Daoy (cell line): Measurements from ENCODE around the gene ERI2. TPM values are rescaled to one million over a fixed set of nuclear protein-coding genes. Genes with fewer than 3 reads are reported as not detected.

ENCODE experiments used
- DNase-seq: peaks from one replicate; pipeline ENCODE4 v3.0.0-alpha.2; 2015; ENCODE audit warnings: low read depth
- total RNA-seq: library from RNA; depleted of rRNA; stranded (reverse); fragments of >200 nt; shearing (Covaris generic); gene quantifications from 2 replicates; pipeline ENCODE4 v1.2.3, GENCODE V29; 2014; rRNA removed

The ERI2 gene, protein sequence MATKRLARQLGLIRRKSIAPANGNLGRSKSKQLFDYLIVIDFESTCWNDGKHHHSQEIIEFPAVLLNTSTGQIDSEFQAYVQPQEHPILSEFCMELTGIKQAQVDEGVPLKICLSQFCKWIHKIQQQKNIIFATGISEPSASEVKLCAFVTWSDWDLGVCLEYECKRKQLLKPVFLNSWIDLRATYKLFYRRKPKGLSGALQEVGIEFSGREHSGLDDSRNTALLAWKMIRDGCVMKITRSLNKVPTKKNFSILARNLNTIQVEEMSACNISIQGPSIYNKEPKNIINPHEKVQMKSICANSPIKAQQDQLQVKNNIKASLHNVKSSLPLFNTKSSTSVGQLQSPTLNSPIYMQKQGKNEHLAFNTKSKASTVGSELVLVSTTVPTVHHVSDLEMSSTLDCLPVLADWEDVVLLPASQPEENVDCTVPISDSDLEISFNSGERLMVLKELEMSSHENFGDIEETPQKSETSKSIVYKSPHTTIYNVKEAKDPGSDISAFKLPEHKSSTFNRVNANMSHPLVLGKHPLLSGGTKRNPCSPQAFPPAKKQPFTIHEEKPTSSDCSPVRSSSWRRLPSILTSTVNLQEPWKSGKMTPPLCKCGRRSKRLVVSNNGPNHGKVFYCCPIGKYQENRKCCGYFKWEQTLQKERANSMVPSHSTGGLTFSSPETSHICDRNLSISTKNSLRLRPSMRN
- 20.2 and 20.5 TPM in 2 replicates for total RNA-seq

DNA sequence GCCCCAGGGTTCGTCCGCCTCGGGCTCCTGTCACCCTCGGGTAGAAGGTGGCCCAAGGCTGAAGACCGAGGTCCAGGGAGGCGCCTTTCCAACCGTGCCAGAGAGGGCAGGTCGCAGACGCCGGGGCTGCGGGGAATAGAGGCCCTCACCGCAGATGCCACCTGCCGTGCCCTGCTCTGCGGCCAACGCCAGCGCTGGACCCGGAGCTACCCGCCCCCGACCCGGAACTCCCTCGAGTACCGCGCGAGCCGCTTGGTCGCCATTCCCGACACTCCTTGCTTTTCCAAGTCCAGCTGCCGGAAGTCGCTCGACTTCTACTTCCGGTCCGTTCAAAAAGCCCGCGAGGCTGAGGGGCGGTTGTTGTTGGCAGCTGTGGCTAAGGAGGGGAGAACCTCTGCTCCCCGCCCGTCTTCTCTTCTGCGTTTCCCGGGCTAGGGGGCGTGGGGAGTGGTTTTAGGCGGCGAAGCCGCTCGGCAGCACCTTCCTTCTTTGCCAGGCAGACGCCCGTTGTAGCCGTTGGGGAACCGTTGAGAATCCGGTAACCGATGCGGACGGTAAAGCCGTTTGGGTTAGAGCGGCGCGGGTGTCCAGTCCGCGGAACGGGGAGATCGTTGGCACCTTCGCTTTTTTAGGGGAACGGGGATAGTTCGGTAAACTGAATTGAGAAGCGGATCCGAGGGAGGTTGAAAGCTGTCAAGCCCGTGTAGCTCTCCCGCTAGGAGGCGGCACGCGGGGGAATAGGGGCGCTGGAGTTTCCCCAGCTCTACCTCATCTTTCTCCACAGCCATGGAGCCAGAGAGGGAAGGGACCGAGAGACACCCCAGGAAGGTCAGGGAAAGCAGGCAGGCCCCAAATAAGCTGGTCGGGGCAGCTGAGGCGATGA, at the start of gene ERI2, which contains the start of gene REXO5:
TSS of gene ERI2 (minus strand) at position 305 of the 883 bp plus-strand sequence. CDS start at position 263, 42 bp downstream.
TSS of gene REXO5 (plus strand) at position 360 of the 883 bp plus-strand sequence. CDS start at position 787, 427 bp downstream.
- peak; percentile 96 for DNase-seq

DNA sequence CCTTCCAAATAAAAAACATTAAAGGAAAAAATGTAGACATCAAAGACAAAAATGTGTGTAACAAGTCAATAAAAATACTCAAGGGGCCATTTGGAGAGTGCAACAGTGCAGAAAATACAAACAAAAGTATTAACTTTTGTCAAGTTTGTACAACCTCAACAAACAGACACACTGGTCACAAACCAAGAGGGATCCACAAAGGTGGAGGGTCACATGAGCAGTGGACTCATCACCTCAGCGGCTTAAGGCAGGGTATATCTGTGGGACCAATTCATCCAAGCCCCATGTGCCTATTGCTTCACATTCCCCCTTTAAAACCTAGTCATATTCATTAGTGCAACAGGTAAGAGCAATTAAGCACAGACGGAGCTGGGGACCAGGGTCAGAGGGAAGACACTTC, 48.7 kb upstream of the ERI2 start:
- DNase-seq, result no peak

DNA sequence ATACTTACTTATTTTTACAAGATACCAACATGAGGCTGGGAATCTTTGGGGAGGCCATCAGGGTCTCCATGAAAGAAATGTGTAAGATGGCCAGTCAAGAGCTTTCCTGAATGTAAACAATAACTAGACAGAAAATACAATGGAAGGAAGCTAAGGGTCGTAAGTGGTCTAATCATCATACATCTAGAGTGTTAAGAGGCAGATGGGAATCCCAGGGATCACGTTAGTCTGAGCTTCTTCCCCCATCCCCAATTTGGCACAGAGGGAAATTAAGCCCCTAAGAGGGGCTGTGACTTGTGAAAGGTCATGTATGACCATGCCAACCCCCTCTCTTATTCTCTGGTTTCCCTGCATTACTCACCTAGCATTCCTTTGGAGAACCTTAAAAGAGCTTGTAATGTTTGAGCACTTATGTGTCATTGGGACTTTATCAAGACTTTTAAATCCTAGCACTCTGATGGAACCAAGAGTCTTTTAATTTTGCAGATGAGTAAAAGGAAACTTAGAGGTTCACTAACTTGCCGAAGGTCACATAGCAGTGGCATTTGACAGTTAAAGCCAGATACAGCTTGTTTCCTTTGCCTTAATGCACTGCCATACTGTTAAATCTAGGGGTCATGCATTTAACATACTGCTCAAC, 47.8 kb upstream of the ERI2 start:
- DNase-seq, result no peak

DNA sequence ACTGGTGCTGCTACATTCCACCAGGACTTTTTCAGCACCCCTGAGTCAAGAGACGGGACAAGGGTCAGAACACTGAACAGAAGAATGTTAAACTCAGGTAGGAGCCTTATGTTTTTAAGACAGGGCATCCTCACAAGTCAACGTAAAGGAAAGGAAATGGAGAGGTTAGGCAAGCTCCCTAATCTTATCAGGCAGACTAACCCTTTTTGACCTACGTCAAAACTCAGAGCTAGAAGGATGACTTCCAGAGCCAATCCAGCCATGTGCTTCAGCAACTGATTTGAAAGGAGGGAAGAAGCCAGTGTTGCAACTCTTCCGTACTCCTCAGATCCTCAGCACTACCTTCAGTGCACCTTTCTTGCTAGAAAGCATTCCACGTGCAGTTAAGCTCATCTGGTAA, 46.9 kb upstream of the ERI2 start:
- DNase-seq, result no peak

DNA sequence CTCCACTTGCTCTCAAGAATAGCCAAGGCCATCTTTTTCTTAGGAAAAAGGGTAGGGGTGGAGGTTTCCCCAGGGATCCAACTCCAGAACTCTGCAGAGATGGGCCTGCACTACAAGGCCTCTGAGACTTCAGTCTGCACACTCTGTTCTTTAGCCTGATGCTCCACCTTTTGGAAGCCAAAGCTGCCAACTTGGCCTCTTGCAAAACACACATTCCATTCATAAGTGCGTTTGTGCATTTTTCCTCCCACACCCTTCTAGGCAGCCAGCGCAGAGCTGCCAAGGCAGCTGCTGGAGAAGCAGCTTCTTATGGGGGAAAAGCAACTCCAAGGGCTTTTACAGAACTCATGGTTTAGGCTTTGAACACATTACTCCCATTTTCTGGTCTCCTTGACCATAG, 45.3 kb upstream of the ERI2 start:
- peak; percentile 55 for DNase-seq

DNA sequence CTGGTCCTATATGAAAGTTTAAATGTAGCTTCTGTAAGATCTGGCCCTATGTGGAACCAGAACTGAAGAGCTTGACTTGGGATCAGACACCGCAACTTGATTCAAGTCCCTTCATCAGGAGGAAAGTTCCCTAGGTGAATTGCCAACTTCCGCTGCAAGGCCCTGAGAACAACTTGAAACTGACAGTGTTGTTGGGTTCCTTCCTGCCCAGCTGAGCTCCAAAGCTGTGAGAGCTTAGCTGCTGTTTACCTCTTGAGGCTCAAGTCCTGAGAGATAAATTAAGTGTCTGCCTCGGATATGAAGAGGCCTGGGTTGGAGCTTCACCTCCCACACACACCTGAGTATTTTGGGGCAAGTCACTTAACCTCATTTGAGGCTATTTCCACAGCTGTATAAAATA, 44.7 kb upstream of the ERI2 start:
- DNase-seq, result no peak

DNA sequence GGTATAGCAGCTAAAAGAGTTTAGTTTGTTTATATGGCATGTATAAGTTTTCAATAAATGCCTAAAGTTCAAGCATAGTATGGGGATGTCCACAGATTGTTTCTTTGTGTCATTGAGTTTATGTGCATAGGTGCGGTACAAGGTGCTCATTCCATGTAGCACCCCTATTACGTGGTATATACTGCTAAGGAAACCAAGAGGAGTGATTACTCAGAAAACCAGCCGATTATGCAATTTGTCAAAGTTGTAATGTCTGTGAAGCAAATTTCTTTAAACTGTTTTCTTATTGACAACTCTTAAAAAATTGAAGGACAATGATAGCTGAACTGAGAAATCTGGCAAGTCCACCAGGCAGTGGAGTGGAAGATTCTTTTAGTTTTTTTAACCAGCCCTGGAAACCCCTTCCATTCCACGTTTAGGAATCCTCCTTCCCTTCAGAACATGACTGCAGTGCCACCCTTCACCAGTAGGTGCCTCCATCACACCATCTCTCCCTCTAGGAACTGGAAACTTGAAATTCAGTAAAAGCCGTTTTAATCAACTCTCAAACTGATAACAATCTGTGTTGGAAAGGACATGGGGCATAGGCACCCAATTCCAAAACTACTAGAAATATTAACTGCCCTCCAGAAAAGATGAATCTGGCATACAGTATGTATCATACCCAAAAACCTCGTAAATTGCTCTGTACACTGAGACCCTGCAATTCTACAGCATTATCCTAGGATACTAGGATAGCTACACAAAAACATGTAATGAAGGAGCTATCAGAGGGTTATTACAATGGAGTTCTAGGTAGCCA, 43.5 kb upstream of the ERI2 start:
- peak; percentile 62 for DNase-seq

DNA sequence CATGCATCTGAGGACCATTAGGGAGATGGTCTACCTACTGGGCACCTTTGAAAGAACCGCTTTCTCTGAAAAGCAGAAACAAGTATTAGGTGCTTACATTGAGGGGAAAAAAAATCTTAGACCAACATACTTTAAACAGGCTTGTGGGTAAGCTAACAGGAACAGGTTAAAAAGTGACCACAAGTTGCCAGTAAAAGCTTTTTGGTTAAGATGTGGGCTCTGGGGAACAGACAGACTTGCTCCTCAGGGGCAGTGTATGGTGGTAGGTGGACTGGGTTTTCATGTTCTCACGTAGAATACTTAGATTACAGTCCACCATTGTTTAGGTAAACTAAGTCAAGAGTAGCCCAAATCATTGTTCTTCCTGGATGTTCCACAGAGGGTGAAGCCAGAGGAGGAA, 41.3 kb upstream of the ERI2 start:
- DNase-seq, result no peak

DNA sequence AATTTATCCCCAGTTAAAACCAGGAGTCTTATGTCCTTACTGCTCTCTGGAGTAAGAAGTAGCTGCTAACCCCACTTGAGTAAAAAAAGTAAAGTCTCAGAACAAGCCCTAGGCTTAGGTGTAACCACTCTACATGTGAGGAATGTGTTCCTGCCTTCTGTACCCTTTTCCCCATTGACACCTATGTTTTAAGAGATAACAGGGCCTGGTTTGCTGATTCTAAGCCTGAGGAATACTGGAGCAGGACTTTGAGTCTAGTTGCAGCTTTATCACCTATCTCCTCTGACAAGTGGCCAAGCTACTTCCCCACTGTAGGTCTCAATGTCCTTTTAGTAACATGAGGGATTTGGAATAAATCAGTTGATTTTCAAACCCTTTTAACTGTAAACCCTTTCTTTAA, 40.3 kb upstream of the ERI2 start:
- DNase-seq, result no peak

DNA sequence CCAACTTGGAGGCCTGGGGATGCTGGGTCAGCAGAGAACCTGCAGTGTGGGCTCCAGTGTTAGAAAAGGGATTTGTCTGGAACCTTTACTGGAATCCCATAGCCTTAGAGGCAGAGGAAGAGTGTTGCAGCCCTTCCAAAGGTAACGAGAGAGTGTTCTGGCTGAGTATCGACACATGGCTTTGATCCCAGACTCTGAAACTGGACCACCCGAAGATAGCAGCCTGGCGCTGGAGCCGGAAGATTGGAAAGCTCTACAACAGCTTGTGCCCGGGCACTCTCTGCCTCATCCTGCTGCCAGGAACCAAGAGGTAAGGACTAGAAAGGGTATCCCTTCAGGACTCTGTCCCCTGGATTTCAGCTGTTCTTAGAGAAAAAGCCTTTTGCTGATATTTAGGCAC, 39.8 kb upstream of the ERI2 start:
- DNase-seq, result no peak

DNA sequence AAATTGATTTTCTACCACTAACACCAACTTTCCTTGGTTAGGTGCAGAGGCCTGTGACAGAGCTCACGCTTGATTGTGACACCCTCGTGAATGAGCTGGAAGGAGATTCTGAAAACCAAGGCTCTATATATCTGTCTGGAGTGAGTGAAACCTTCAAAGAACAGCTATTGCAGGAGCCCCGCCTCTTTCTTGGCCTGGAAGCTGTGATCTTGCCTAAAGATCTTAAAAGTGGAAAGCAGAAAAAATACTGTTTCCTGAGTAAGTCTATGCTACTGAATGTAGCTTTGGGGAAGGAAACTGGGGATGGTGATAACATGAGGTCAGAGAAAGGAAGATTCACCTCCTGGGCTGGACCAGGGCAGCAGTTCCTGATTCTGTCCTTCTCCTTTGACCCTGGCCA, 38.3 kb upstream of the ERI2 start:
- DNase-seq, result no peak

DNA sequence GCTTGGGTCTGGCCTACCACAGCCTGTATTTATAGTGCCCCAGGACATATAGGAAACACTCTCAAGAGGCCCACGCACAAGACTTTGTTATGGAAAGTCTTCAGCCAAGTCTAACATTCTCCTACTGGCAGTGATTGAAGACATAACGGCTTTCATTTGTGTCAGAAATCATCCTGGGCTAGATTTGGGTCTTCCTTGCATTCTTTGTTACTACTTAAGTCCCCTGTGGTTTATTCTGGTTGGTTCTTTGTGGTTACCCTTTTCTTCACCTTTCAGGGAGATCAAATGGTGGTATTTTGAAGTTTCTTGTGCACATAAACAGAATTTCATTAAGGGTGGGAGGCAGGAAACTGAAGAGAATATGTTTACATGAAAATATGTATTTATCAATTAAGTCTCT, 37.8 kb upstream of the ERI2 start:
- no peak for DNase-seq

DNA sequence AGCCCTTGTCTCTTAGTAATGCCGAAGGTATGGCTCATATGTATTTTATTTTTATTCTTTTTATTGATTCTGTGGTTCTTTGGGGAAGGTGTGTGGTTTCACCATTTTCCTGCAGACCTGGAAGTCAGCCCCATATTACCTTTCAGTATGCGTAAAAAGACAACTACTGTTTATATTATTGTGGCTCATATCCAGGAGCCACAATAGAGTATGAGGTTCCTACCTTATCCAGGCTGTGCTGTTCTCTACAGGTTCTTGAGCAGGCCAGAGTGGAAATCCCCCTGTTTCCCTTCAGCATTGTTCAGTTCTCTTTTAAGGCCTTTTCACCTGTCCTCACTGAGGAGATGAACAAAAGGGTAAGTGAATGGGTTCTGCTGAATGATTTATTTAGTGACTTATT, 33.2 kb upstream of the ERI2 start:
- DNase-seq, result no peak

DNA sequence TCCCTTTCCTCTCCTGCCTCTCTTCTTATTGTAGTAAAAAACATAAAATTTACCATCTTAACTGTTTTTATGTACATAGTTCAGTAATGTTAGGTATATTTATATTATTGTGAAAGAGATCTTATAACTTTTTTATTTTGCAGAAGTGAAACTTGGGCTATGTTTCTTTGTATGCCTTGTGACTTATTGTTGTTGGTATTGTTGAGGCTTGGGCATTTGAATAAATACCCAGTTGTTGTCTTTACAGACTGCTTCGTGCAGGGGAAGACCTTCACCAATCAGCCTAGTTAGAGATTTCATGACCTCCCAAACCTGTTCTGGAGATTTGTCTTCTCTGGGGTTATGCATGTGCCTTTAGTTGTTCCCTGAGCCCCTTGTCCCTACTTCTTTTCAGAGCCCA, 32.0 kb upstream of the ERI2 start:
- DNase-seq, result no peak

DNA sequence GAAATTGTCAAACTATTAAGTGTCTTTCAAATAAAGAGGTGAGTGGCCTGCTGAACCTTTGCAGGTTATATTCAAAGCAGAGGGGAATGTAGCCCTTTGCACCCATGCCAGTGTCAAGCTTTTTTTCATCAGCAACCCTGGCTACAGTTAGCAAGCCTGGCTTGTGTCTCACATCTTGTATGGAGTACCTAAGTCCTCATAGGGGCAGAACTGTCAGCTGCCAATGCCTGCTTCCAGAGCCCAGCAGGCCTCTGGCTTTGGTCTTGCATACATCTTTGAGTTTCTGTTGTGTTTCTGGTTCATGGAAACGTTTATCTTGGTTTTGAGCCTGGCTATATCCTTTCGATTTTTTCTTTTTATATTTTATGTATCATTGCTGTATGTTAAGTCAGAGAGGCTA, 26.8 kb upstream of the ERI2 start:
- no peak for DNase-seq

DNA sequence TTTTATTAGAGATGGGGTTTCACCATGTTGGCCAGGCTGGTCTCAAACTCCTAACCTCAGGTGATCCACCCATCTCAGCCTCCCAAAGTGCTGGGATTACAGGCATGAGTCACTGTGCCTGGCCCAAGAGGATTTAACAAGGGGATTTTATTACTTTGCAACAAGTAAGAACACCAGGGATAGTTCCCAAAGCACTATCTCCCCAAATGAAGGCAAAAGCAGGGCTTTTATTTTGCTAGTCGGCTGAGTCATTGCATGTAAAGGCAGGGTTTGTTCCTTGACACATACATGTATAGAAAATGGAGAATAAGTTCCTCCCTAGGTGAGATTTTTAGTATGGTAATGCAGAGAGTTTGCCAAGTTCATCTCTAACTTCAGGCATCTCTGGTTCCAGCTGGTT, 24.1 kb upstream of the ERI2 start:
- DNase-seq, result no peak

DNA sequence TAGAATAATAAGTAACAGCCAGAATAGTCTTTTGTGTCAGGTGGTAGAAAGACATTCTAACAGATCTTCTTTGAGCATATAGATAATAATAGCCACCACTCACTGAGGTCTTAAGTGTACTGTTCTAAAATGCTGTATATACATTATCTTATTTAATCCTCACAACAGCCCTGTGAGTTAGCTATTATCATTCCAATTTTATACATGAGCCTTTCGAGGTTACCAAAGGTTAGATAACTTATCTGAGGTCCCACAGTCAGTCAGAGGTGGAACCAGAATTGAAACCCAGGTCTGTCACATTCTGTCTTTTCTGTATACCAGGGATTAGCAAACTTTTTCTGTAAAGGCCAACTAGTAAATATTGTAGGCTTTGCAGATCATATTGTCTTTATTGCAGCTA, 23.3 kb upstream of the ERI2 start:
- DNase-seq, result no peak

DNA sequence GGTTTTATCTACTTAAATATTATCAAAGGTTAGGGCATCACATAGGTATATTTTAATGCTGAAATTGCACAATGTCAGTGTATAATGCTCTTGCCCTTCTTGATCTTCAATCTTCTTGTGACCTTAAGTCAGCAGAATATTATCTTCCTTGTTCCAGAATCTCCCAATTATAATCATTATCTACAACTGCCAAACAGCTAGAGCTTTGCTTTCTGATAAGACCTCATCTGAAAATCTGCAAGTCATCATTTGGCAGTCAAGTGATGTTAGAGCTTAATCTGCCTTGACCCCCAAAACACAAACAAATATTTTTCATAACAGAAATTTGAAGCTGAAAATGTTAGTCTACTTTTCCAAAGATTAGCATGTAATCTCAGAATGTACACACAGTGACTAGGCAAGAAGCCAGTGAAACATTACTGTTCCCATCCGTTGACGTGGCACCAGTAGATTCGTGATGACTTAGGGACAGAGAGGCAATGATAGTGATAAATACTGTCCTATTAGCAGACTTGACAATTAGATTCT, 19.8 kb upstream of the ERI2 start:
- no peak for DNase-seq

DNA sequence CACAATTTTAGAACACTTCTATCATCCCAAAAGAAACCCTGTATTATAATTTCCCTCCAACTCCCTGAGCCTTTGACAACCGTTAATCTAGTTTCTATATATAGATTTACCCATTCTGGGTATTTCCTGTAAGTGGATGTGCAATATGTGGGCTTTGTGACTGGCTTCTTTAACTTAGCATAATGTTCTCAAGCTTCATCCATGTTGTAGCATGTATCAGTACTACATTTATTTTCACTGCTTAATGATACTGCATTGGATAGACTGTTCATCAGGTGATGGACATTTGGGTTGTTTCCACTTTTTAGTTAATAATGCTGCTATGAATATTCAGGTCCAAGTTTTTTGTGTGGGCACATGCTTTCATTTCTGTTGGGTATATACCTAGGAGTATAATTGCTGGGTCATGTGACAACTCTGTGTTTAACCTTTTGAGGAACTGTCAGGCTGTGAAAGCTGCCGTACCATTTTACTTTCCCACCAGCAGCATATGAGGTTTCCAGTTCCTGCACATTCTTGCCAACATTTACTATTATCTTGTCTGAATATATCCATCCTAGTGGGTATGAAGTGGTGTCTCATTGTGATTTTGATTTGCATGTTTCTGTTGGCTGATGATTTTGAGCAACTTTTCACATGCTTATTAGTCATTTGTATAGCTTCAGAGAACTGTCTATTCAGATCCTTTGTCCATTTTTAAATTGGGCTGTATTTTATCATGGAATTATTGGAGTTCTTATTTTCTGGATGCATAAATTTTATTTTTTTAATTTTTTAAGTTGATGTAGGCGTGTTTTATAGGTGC, 16.5 kb upstream of the ERI2 start:
- DNase-seq, result no peak

DNA sequence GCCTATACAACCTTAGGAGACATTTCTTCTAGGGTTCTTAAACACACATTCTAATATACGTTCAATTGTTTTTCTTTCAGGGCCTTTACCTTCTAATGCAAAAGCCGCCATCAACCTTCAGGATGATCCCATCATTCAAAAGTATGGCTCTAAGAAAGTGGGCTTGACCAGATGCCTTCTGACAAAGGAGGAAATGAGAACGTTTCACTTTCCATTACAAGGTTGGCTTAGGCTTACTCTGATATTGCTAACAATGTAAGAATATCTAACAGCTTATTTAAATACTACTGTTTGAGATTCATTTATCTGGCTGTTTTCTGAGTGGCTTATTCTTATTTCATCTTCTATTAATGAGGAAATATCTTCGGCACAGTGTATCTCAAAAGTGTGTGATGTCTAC, 15.4 kb upstream of the ERI2 start:
- no peak for DNase-seq
